H9 (cell line): ENCODE results near the gene IGSF9. TPM values are rescaled to one million over a fixed set of nuclear protein-coding genes. Genes with fewer than 3 reads are reported as not detected.
A peak's percentile ranks its signal among the peaks of the same experiment; 100 is the strongest.

Experiments used
- DNase-seq: peaks from one replicate; pipeline ENCODE4 v3.0.0-alpha.2; 2017
- H2AFZ ChIP-seq: one replicate; pipeline ENCODE4 v1.6.1; 2013; ENCODE audit warnings: mild to moderate bottlenecking, low read length, control low read depth, moderate library complexity
- H2AK5ac ChIP-seq: 2 replicates; pipeline ENCODE4 v1.6.1; 2013; ENCODE audit warnings: low read length, control low read depth, mixed read lengths; ENCODE audit not compliant: insufficient read length
- H2BK120ac ChIP-seq: one replicate; pipeline ENCODE4 v1.6.1; 2013; ENCODE audit warnings: low read depth, mild to moderate bottlenecking, low read length, control low read depth, inconsistent platforms; ENCODE audit not compliant: poor library complexity, severe bottlenecking
- H2BK12ac ChIP-seq: 2 replicates; pipeline ENCODE4 v1.6.1; 2013; ENCODE audit warnings: low read length, control low read depth, mixed read lengths, low read depth; ENCODE audit not compliant: insufficient read length
- H2BK15ac ChIP-seq: 2 replicates; pipeline ENCODE4 v1.6.1; 2013; ENCODE audit warnings: low read depth, low read length, control low read depth
- H2BK20ac ChIP-seq: one replicate; pipeline ENCODE4 v1.6.1; 2013; ENCODE audit warnings: low read depth, mild to moderate bottlenecking, low read length, control low read depth, inconsistent platforms; ENCODE audit not compliant: poor library complexity, severe bottlenecking
- H2BK5ac ChIP-seq: 2 replicates; pipeline ENCODE4 v1.6.1; 2013; ENCODE audit warnings: low read length, control low read depth, mixed read lengths; ENCODE audit not compliant: insufficient read length
- H3K14ac ChIP-seq: 2 replicates; pipeline ENCODE4 v1.6.1; 2013; ENCODE audit warnings: low read length, control low read depth; ENCODE audit not compliant: insufficient read depth
- H3K18ac ChIP-seq: 2 replicates; pipeline ENCODE4 v1.6.1; 2013; ENCODE audit warnings: low read depth, mild to moderate bottlenecking, mixed read lengths, low read length, control low read depth; ENCODE audit not compliant: insufficient read length
- H3K23ac ChIP-seq: 2 replicates; pipeline ENCODE4 v1.6.1; 2013; ENCODE audit warnings: low read length, control low read depth, mixed read lengths, low read depth; ENCODE audit not compliant: insufficient read length
- H3K23me2 ChIP-seq: 2 replicates; pipeline ENCODE4 v1.6.1; 2013; ENCODE audit warnings: low read depth, mild to moderate bottlenecking, mixed read lengths, low read length, control low read depth; ENCODE audit not compliant: insufficient read length, poor library complexity, severe bottlenecking
- H3K27ac ChIP-seq: 2 replicates; pipeline ENCODE4 v1.5.1; 2013; ENCODE audit warnings: low read length, control low read depth, mixed read lengths, low read depth; ENCODE audit not compliant: insufficient read length
- H3K27me3 ChIP-seq: 2 replicates; pipeline ENCODE4 v1.6.1; 2013; ENCODE audit warnings: low read length, control low read depth, inconsistent platforms; ENCODE audit not compliant: insufficient read depth
- H3K4ac ChIP-seq: 2 replicates; pipeline ENCODE4 v1.6.1; 2013; ENCODE audit warnings: low read depth, mild to moderate bottlenecking, control low read depth, inconsistent platforms, low read length, moderate library complexity
- H3K4me1 ChIP-seq: 2 replicates; pipeline ENCODE4 v1.6.1; 2013; ENCODE audit warnings: low read length, control low read depth, inconsistent platforms; ENCODE audit not compliant: insufficient read depth
- H3K4me2 ChIP-seq: 2 replicates; pipeline ENCODE4 v1.6.1; 2013; ENCODE audit warnings: low read length, control low read depth, mixed read lengths; ENCODE audit not compliant: insufficient read length, insufficient read depth
- H3K56ac ChIP-seq: 2 replicates; pipeline ENCODE4 v1.6.1; 2013; ENCODE audit warnings: low read depth, mild to moderate bottlenecking, mixed read lengths, low read length, control low read depth; ENCODE audit not compliant: insufficient read length
- H3K79me1 ChIP-seq: 2 replicates; pipeline ENCODE4 v1.6.1; 2013; ENCODE audit warnings: low read depth, mild to moderate bottlenecking, moderate library complexity, low read length, control low read depth, inconsistent platforms; ENCODE audit not compliant: insufficient read depth, poor library complexity, severe bottlenecking
- H3K79me2 ChIP-seq: 2 replicates; pipeline ENCODE4 v1.6.1; 2013; ENCODE audit warnings: low read length, control low read depth, inconsistent platforms; ENCODE audit not compliant: insufficient read depth
- H3K9ac ChIP-seq: 2 replicates; pipeline ENCODE4 v1.6.1; 2013; ENCODE audit warnings: low read length, control low read depth, mixed read lengths; ENCODE audit not compliant: insufficient read length; ENCODE audit errors: extremely low read depth
- H3K9me3 ChIP-seq: one replicate; pipeline ENCODE4 v1.6.1; 2013; ENCODE audit warnings: low read depth, low read length, inconsistent platforms; ENCODE audit not compliant: control insufficient read depth
- H3T11ph ChIP-seq: one replicate; pipeline ENCODE4 v1.6.1; 2013; ENCODE audit warnings: mild to moderate bottlenecking, low read length, control low read depth, inconsistent platforms
- H4K20me1 ChIP-seq: one replicate; pipeline ENCODE4 v1.6.1; 2013; ENCODE audit not compliant: control insufficient read depth, insufficient read length, insufficient read depth
- H4K5ac ChIP-seq: 2 replicates; pipeline ENCODE4 v1.6.1; 2013; ENCODE audit warnings: low read depth, mild to moderate bottlenecking, mixed read lengths, low read length, control low read depth; ENCODE audit not compliant: insufficient read length
- H4K8ac ChIP-seq: replicated peaks from 2 replicates; pipeline ENCODE4 v1.6.1; 2013; ENCODE audit warnings: low read length, control low read depth, mixed read lengths, low read depth; ENCODE audit not compliant: insufficient read length
- H4K91ac ChIP-seq: 2 replicates; pipeline ENCODE4 v1.6.1; 2013; ENCODE audit warnings: low read depth, mild to moderate bottlenecking, moderate library complexity, mixed read lengths, low read length, control low read depth; ENCODE audit not compliant: insufficient read length
- H3K27ac Mint-ChIP-seq, 3 experiments: 2 replicates in 2 of 3; 3 replicates in 1 of 3; pipeline ENCODE4 v1.8.0; 2020 to 2021; ENCODE audit warnings: mixed read lengths in 3 of 3, mild to moderate bottlenecking in 1 of 3, moderate library complexity in 1 of 3
- H3K27me3 Mint-ChIP-seq: 2 replicates; pipeline ENCODE4 v1.8.0; 2021; ENCODE audit warnings: low read depth, mild to moderate bottlenecking, moderate library complexity, mixed read lengths
- H3K36me3 Mint-ChIP-seq, 3 experiments: 2 replicates in 2 of 3; 3 replicates in 1 of 3; pipeline ENCODE4 v1.8.0; 2020 to 2021; ENCODE audit warnings: low read depth in 3 of 3, mixed read lengths in 3 of 3; ENCODE audit not compliant: insufficient read depth in 1 of 3
- H3K4me1 Mint-ChIP-seq, 2 experiments: 2 replicates each; pipeline ENCODE4 v1.8.0; 2020; ENCODE audit warnings: mixed read lengths in 2 of 2
- H3K4me3 Mint-ChIP-seq, 2 experiments: 2 replicates in 1 of 2; 3 replicates in 1 of 2; pipeline ENCODE4 v1.8.0; 2020 to 2021; ENCODE audit warnings: mild to moderate bottlenecking in 2 of 2, mixed read lengths in 2 of 2, moderate library complexity in 1 of 2
- H3K9me3 Mint-ChIP-seq, 2 experiments: 2 replicates in 1 of 2; 3 replicates in 1 of 2; pipeline ENCODE4 v1.8.0; 2020; ENCODE audit warnings: mild to moderate bottlenecking in 2 of 2, mixed read lengths in 2 of 2, moderate library complexity in 1 of 2
- CTCF ChIP-seq: fragments of 200-600 bp; sonication (generic); conservative IDR thresholded peaks from 3 replicates; pipeline ENCODE4 v1.8.0; 2021; ENCODE audit warnings: antibody characterized with exemption, mild to moderate bottlenecking
- WGBS: extraction: QIAGEN DNeasy Blood & Tissue Kit; methylation state at CpG from one replicate; pipeline ENCODE4 v1.1.7; 2013; ENCODE audit warnings: missing lambda C conversion rate, low lambda C conversion rate, mixed read lengths; ENCODE audit not compliant: insufficient read length; ENCODE audit errors: extremely low coverage; 5-methylcytosine and 5-hydroxymethylcytosine counted together
- total RNA-seq: library from RNA; stranded (reverse); gene quantifications from 2 replicates; pipeline ENCODE4 v1.2.1, GENCODE V29; 2021

The IGSF9 gene
- total RNA-seq, 1 experiment from 2014 or later: 11.3 TPM

GRCh38 chr1:159924791-159925718, 20.4 kb downstream of the IGSF9 start, which contains the start of gene TAGLN2:
TSS of gene TAGLN2 (minus strand) at chr1:159925507. CDS start at chr1:159920509, 4,998 bp downstream.
- no CpG with 5 or more reads among the region's 58 CpGs for WGBS
- Histone ChIP-seq H3K18ac (peak within 1 kb of the TSS; percentile 69), H2BK120ac (peak within 1 kb of the TSS; percentile 89), H4K8ac (no peak within 1 kb of the TSS), H3T11ph (no peak within 1 kb of the TSS), H3K9me3 (no peaks in the 10 kb centered on the region), H2AK5ac (no peak within 1 kb of the TSS), H2AFZ (peak within 1 kb of the TSS; percentile 82), H3K27ac (no peak within 1 kb of the TSS), H3K79me1 (no peaks in the 10 kb centered on the region), H3K23ac (no peak within 1 kb of the TSS), H2BK5ac (no peak within 1 kb of the TSS), H4K5ac (no peak within 1 kb of the TSS), H3K4me1 (no peaks in the 10 kb centered on the region; the same call in 1 of the 2 replicates), H3K9ac (peak within 1 kb of the TSS; percentile 29), H2BK20ac (no peak within 1 kb of the TSS), H4K91ac (peak within 1 kb of the TSS; percentile 58), H2BK15ac (no peak within 1 kb of the TSS), H2BK12ac (no peak within 1 kb of the TSS), H4K20me1 (no peaks in the 10 kb centered on the region), H3K14ac (peak within 1 kb of the TSS; percentile 75), H3K79me2 (no peaks in the 10 kb centered on the region), H3K4me2 (peak within 1 kb of the TSS; percentile 60), H3K23me2 (peaks cover 17% of the 10 kb centered on the region), H3K4ac (no peak within 1 kb of the TSS; the same call in 1 of the 2 replicates), H3K27me3 (no peaks in the 10 kb centered on the region), H3K56ac (no peak within 1 kb of the TSS)
- TF ChIP-seq CTCF: no peak
- peaks cover 29 to 36% of the 10 kb centered on the region in 2 experiments for H3K4me1 Mint-ChIP-seq
- H3K27me3 Mint-ChIP-seq: peaks cover 12% of the 10 kb centered on the region
- peak; percentile 93 for DNase-seq
- H3K9me3 Mint-ChIP-seq: no peaks in the 10 kb centered on the region; a peak in 1 of 5 replicates
- peak within 1 kb of the TSS; percentile 87 to 91 for H3K4me3 Mint-ChIP-seq
- peak within 1 kb of the TSS in 1 of 3 experiments; percentile 92; a peak in 3 of 7 replicates for H3K27ac Mint-ChIP-seq
- H3K36me3 Mint-ChIP-seq: peaks cover 12 to 28% (median 21%) of the 10 kb centered on the region in 3 experiments
